Measurements from ENCODE around the gene TAS2R3. TPM values are rescaled to one million over a fixed set of nuclear protein-coding genes. Genes with fewer than 3 reads are reported as not detected.

Gene TAS2R3
- total RNA-seq, 1 experiment from 2014 or later: 1.2 TPM

DNA sequence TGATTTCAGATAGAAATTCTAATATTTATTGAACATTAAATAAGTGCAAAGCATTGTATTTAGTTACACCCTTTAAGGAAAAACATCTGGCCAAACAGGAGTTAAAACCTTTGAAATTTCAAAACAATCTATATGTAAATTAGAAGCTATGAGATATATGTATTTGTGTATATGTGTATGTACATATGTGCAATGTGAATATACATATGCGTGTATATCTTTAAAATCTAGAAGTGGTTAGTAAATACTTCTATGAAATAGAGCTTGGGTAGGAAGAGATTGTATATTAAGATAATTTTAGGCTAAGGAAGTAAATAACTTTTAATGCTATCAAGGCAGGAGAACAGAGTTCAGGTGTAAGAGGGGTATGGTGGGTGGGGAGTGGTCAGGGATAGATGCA is 46.4 kb upstream of the TAS2R3 start (continued):
- TF ChIP-seq, protein P1, sequence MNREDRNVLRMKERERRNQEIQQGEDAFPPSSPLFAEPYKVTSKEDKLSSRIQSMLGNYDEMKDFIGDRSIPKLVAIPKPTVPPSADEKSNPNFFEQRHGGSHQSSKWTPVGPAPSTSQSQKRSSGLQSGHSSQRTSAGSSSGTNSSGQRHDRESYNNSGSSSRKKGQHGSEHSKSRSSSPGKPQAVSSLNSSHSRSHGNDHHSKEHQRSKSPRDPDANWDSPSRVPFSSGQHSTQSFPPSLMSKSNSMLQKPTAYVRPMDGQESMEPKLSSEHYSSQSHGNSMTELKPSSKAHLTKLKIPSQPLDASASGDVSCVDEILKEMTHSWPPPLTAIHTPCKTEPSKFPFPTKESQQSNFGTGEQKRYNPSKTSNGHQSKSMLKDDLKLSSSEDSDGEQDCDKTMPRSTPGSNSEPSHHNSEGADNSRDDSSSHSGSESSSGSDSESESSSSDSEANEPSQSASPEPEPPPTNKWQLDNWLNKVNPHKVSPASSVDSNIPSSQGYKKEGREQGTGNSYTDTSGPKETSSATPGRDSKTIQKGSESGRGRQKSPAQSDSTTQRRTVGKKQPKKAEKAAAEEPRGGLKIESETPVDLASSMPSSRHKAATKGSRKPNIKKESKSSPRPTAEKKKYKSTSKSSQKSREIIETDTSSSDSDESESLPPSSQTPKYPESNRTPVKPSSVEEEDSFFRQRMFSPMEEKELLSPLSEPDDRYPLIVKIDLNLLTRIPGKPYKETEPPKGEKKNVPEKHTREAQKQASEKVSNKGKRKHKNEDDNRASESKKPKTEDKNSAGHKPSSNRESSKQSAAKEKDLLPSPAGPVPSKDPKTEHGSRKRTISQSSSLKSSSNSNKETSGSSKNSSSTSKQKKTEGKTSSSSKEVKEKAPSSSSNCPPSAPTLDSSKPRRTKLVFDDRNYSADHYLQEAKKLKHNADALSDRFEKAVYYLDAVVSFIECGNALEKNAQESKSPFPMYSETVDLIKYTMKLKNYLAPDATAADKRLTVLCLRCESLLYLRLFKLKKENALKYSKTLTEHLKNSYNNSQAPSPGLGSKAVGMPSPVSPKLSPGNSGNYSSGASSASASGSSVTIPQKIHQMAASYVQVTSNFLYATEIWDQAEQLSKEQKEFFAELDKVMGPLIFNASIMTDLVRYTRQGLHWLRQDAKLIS (CRISPR knock-in tag; IDR thresholded peaks at IDR 0.05; ENCODE audit: borderline replicate concordance): no peak
- TF ChIP-seq ZNF263 (CRISPR knock-in tag; IDR thresholded peaks at IDR 0.05; ENCODE audit: low read depth) (no peak), SOX15 (CRISPR knock-in tag; IDR thresholded peaks at IDR 0.05) (no peak), OVOL2 (CRISPR knock-in tag; IDR thresholded peaks at IDR 0.05; ENCODE audit: borderline replicate concordance) (no peak)

DNA sequence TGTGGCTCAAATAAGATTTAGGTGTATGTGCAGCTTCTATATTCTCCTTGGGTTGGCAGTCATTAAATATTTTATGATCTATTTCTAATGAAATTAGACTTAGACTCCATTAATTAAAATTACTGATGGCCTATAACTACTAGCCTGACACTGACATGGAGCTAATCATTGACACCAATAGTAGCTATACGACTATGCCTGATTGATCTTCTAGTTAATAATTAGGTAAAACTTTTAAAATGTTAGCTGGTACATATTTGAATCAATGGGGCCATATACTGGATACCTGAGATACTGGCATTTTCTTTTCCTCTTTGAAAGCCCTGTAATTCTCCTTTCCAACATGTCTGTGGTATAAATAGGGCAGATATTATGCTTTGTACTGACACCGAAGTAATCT is 41.4 kb upstream of the TAS2R3 start:
- DNase-seq (ENCODE audit: low spot score) (no peak), ATAC-seq (no peak)
- Mint-ChIP-seq H3K27ac (no peak overlapping the region), H3K36me3 (no peaks in the 10 kb centered on the region), H3K4me3 (no peak overlapping the region), H3K4me1 (peaks cover 13% of the 10 kb centered on the region), H3K9me3 (no peaks in the 10 kb centered on the region), H3K27me3 (ENCODE audit: low read depth) (peaks cover 3% of the 10 kb centered on the region; the same call in 1 of the 2 replicates)
- POLR2A ChIA-PET: no interaction called here
- CTCF ChIA-PET: interaction anchor here (1.2 to 3.3 kb wide), 2 partner anchors 15 to 63 kb away, joined by 3 to 11 read pairs; partner anchors contain the start of gene SSBP1
- TF ChIP-seq, protein P2, sequence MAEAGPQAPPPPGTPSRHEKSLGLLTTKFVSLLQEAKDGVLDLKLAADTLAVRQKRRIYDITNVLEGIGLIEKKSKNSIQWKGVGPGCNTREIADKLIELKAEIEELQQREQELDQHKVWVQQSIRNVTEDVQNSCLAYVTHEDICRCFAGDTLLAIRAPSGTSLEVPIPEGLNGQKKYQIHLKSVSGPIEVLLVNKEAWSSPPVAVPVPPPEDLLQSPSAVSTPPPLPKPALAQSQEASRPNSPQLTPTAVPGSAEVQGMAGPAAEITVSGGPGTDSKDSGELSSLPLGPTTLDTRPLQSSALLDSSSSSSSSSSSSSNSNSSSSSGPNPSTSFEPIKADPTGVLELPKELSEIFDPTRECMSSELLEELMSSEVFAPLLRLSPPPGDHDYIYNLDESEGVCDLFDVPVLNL (CRISPR knock-in tag; IDR thresholded peaks at IDR 0.05; ENCODE audit: borderline replicate concordance, low read depth): no peak
- TF ChIP-seq NR2C2 (CRISPR knock-in tag; IDR thresholded peaks at IDR 0.05) (no peak), ZNF423 (CRISPR knock-in tag; IDR thresholded peaks at IDR 0.05) (no peak), ZNF416 (CRISPR knock-in tag; IDR thresholded peaks at IDR 0.05) (no peak), GABPB1 (CRISPR knock-in tag; IDR thresholded peaks at IDR 0.05) (no peak), FOXP1 (CRISPR knock-in tag; IDR thresholded peaks at IDR 0.05; ENCODE audit: borderline replicate concordance) (no peak), EMX1 (CRISPR knock-in tag; IDR thresholded peaks at IDR 0.05) (no peak)
- TF ChIP-seq, protein P3, sequence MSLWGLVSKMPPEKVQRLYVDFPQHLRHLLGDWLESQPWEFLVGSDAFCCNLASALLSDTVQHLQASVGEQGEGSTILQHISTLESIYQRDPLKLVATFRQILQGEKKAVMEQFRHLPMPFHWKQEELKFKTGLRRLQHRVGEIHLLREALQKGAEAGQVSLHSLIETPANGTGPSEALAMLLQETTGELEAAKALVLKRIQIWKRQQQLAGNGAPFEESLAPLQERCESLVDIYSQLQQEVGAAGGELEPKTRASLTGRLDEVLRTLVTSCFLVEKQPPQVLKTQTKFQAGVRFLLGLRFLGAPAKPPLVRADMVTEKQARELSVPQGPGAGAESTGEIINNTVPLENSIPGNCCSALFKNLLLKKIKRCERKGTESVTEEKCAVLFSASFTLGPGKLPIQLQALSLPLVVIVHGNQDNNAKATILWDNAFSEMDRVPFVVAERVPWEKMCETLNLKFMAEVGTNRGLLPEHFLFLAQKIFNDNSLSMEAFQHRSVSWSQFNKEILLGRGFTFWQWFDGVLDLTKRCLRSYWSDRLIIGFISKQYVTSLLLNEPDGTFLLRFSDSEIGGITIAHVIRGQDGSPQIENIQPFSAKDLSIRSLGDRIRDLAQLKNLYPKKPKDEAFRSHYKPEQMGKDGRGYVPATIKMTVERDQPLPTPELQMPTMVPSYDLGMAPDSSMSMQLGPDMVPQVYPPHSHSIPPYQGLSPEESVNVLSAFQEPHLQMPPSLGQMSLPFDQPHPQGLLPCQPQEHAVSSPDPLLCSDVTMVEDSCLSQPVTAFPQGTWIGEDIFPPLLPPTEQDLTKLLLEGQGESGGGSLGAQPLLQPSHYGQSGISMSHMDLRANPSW (CRISPR knock-in tag; conservative IDR thresholded peaks at IDR 0.05; ENCODE audit: low read depth): no peak
- TF ChIP-seq, protein P4, sequence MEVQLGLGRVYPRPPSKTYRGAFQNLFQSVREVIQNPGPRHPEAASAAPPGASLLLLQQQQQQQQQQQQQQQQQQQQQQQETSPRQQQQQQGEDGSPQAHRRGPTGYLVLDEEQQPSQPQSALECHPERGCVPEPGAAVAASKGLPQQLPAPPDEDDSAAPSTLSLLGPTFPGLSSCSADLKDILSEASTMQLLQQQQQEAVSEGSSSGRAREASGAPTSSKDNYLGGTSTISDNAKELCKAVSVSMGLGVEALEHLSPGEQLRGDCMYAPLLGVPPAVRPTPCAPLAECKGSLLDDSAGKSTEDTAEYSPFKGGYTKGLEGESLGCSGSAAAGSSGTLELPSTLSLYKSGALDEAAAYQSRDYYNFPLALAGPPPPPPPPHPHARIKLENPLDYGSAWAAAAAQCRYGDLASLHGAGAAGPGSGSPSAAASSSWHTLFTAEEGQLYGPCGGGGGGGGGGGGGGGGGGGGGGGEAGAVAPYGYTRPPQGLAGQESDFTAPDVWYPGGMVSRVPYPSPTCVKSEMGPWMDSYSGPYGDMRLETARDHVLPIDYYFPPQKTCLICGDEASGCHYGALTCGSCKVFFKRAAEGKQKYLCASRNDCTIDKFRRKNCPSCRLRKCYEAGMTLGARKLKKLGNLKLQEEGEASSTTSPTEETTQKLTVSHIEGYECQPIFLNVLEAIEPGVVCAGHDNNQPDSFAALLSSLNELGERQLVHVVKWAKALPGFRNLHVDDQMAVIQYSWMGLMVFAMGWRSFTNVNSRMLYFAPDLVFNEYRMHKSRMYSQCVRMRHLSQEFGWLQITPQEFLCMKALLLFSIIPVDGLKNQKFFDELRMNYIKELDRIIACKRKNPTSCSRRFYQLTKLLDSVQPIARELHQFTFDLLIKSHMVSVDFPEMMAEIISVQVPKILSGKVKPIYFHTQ (CRISPR knock-in tag; IDR thresholded peaks at IDR 0.05): no peak

DNA sequence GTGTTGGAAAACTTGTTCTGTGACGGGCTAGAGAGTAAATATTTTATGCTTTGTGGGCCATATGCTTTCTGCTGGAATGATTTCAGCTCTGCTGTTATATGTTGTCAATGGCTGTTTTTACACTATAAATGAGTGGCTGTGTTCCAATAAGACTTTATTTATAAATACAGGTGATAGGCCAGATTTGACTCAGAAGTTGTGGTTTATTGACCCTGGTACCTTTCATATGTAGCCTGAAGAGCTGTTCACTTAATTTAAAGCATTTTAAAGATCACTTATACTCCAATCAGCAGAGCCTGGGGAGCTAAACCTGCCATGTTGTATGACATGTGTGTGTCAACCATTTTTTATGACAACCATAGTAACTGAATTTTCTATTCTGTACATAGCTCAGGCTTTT is 34.9 kb upstream of the TAS2R3 start:
- CTCF ChIA-PET: interaction anchor here (2.0 kb wide), 1 partner anchor 9 kb away, joined by 7 read pairs; the partner anchor contains the start of gene SSBP1
- no peak for DNase-seq (ENCODE audit: low spot score)
- Mint-ChIP-seq H3K27me3 (ENCODE audit: low read depth) (peaks cover 14% of the 10 kb centered on the region), H3K27ac (no peak overlapping the region), H3K36me3 (no peaks in the 10 kb centered on the region), H3K4me3 (no peak overlapping the region), H3K9me3 (no peaks in the 10 kb centered on the region), H3K4me1 (peaks cover 20% of the 10 kb centered on the region)
- POLR2A ChIA-PET: no interaction called here
- no peak for ATAC-seq
- TF ChIP-seq, protein P5, sequence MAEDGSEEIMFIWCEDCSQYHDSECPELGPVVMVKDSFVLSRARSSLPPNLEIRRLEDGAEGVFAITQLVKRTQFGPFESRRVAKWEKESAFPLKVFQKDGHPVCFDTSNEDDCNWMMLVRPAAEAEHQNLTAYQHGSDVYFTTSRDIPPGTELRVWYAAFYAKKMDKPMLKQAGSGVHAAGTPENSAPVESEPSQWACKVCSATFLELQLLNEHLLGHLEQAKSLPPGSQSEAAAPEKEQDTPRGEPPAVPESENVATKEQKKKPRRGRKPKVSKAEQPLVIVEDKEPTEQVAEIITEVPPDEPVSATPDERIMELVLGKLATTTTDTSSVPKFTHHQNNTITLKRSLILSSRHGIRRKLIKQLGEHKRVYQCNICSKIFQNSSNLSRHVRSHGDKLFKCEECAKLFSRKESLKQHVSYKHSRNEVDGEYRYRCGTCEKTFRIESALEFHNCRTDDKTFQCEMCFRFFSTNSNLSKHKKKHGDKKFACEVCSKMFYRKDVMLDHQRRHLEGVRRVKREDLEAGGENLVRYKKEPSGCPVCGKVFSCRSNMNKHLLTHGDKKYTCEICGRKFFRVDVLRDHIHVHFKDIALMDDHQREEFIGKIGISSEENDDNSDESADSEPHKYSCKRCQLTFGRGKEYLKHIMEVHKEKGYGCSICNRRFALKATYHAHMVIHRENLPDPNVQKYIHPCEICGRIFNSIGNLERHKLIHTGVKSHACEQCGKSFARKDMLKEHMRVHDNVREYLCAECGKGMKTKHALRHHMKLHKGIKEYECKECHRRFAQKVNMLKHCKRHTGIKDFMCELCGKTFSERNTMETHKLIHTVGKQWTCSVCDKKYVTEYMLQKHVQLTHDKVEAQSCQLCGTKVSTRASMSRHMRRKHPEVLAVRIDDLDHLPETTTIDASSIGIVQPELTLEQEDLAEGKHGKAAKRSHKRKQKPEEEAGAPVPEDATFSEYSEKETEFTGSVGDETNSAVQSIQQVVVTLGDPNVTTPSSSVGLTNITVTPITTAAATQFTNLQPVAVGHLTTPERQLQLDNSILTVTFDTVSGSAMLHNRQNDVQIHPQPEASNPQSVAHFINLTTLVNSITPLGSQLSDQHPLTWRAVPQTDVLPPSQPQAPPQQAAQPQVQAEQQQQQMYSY (CRISPR knock-in tag; IDR thresholded peaks at IDR 0.05): no peak
- TF ChIP-seq, protein P6, sequence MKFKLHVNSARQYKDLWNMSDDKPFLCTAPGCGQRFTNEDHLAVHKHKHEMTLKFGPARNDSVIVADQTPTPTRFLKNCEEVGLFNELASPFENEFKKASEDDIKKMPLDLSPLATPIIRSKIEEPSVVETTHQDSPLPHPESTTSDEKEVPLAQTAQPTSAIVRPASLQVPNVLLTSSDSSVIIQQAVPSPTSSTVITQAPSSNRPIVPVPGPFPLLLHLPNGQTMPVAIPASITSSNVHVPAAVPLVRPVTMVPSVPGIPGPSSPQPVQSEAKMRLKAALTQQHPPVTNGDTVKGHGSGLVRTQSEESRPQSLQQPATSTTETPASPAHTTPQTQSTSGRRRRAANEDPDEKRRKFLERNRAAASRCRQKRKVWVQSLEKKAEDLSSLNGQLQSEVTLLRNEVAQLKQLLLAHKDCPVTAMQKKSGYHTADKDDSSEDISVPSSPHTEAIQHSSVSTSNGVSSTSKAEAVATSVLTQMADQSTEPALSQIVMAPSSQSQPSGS (CRISPR knock-in tag; IDR thresholded peaks at IDR 0.05; ENCODE audit: borderline replicate concordance, low read depth): no peak
- no peak for TF ChIP-seq ZNF671 (CRISPR knock-in tag; IDR thresholded peaks at IDR 0.05)
- TF ChIP-seq, protein P7, sequence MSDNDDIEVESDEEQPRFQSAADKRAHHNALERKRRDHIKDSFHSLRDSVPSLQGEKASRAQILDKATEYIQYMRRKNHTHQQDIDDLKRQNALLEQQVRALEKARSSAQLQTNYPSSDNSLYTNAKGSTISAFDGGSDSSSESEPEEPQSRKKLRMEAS (CRISPR knock-in tag; IDR thresholded peaks at IDR 0.05): no peak
- TF ChIP-seq FOXK1 (CRISPR knock-in tag; IDR thresholded peaks at IDR 0.05): no peak

Measured in WTC11 (cell line).